ENCODE results near the gene RNFT2.

DNA sequence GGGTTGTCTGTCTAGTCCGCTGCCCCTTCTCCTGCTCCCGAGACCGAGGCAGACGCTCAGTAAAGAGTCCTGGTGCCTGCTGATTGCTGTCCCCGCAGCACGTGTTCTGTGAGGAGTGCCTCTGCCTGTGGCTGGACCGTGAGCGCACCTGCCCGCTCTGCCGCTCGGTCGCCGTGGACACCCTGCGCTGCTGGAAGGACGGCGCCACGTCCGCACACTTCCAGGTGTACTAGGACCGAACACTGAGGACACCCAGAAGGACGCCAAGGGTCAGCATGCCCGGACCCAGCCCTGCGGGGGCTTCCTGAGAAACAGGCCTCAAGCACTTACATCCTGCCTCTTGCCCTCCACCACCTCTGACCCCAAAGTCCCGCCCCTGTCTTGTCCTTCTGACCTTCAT lies 111.1 kb downstream of the RNFT2 start:
- TF ChIP-seq, protein P1, sequence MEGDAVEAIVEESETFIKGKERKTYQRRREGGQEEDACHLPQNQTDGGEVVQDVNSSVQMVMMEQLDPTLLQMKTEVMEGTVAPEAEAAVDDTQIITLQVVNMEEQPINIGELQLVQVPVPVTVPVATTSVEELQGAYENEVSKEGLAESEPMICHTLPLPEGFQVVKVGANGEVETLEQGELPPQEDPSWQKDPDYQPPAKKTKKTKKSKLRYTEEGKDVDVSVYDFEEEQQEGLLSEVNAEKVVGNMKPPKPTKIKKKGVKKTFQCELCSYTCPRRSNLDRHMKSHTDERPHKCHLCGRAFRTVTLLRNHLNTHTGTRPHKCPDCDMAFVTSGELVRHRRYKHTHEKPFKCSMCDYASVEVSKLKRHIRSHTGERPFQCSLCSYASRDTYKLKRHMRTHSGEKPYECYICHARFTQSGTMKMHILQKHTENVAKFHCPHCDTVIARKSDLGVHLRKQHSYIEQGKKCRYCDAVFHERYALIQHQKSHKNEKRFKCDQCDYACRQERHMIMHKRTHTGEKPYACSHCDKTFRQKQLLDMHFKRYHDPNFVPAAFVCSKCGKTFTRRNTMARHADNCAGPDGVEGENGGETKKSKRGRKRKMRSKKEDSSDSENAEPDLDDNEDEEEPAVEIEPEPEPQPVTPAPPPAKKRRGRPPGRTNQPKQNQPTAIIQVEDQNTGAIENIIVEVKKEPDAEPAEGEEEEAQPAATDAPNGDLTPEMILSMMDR (conservative IDR thresholded peaks at IDR 0.05; ENCODE audit: low read depth, low read length): no peak
- TF ChIP-seq EZH2 (IDR thresholded peaks at IDR 0.05; ENCODE audit: low read length, unreplicated experiment): no peak

All from PC-3 (cell line).